Measurements from ENCODE around the gene RAMP3. TPM values are rescaled to one million over a fixed set of nuclear protein-coding genes. Genes with fewer than 3 reads are reported as not detected.

Gene RAMP3
- total RNA-seq, 1 experiment from 2014 or later = not detected

DNA sequence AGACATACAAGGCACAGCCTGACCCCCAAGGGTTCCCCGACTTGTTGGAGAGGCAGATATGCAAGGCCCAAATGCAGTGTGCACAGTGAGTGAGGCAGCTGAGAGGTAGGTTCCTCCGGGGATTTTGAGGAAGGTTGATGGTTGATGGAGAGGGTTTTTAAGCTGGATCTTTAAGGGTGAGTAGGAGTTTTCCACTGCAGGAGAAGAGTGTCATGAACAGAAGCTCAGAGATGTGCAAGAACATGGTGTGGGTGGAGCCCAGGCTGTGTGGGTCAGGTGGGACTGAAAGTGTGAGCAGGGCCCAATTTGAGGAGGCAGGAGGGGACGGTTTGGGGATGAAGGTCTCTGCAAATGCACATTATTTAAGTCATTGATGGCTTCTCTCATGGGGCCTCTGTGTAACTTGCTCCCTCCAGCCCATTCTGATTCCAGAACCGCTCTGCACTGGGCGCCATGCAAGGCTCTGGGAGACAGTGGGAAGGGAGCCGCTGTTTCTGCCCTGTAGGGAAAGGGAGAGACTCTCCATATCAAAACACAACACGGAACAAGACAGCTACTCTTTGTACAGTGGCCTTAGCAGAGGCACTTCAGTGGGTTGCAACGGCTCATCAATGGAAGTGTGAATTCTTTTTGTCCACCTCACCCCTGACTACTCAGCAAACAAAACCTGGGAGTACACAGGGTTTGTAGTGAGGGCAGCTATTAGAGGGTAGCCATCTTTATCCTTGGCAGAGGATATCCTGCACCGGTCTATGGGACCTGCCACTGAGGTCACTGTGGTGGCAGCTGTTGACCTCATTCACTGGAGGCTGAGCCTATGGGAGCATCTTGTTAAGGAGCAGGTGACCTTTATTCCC is 29.7 kb downstream of the RAMP3 start:
- Histone ChIP-seq H3K27me3 (ENCODE audit: low read length) (peaks cover 16% of the 10 kb centered on the region), H3F3A (ENCODE audit: low read length, unreplicated experiment) (no peaks in the 10 kb centered on the region), H3K4me1 (ENCODE audit: insufficient read depth, low read length) (no peaks in the 10 kb centered on the region), H3K4me3 (ENCODE audit: low read length) (no peak overlapping the region), H3K4me2 (ENCODE audit: low read length) (no peak overlapping the region), H3K9me2 (replicated peaks; ENCODE audit: low read length) (no peaks in the 10 kb centered on the region), H3K36me3 (ENCODE audit: low read depth, low read length) (no peaks in the 10 kb centered on the region), H3K79me2 (ENCODE audit: low read length) (no peaks in the 10 kb centered on the region), H4K20me1 (ENCODE audit: low read length) (no peaks in the 10 kb centered on the region), H3K9me3 (ENCODE audit: low read length) (no peaks in the 10 kb centered on the region), H3K27ac (ENCODE audit: low read length) (no peak overlapping the region), H3K9ac (ENCODE audit: low read length) (no peak overlapping the region), H2AFZ (ENCODE audit: low read length) (no peak overlapping the region)
- TF ChIP-seq, protein P1, sequence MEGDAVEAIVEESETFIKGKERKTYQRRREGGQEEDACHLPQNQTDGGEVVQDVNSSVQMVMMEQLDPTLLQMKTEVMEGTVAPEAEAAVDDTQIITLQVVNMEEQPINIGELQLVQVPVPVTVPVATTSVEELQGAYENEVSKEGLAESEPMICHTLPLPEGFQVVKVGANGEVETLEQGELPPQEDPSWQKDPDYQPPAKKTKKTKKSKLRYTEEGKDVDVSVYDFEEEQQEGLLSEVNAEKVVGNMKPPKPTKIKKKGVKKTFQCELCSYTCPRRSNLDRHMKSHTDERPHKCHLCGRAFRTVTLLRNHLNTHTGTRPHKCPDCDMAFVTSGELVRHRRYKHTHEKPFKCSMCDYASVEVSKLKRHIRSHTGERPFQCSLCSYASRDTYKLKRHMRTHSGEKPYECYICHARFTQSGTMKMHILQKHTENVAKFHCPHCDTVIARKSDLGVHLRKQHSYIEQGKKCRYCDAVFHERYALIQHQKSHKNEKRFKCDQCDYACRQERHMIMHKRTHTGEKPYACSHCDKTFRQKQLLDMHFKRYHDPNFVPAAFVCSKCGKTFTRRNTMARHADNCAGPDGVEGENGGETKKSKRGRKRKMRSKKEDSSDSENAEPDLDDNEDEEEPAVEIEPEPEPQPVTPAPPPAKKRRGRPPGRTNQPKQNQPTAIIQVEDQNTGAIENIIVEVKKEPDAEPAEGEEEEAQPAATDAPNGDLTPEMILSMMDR (conservative IDR thresholded peaks at IDR 0.05; ENCODE audit: low read depth, low read length) = no peak
- TF ChIP-seq EZH2 (IDR thresholded peaks at IDR 0.05; ENCODE audit: low read length, unreplicated experiment) = no peak
- no peak for TF ChIP-seq EZH2phosphoT487 (IDR thresholded peaks at IDR 0.05; ENCODE audit: borderline replicate concordance, low read length)
- ChIA-PET POLR2A (ENCODE audit: unreplicated experiment) (no interaction called here), CTCF (no interaction called here)
- no peak for ATAC-seq
- no TSS peak for BruUV-seq (replicated peaks)
- intact Hi-C loops (cut with micrococcal nuclease) = no loop called here
- no peak for DNase-seq

DNA sequence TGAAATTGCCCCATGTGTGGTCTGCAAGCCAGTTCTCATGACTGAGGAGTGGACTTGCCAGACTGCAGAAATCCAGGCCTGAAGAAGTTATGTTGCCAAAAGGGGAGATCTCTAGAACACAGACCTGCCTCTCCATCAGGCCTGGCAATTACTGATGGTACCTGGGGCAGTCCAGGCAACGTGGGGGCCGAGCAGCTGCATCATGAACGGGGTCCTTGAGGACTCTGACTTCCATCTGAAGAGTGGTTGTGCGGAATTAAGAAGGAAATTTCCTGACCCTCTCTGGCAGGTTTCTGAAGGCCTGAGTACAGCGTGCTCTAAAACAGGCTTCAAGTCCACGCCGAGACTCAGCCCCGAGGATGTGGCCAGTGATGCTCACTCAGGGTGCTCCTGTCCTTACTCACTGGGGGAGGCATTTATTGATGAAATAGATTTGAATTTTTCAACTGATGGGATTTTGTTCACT is 30.4 kb downstream of the RAMP3 start:
- TF ChIP-seq, protein P1 (conservative IDR thresholded peaks at IDR 0.05; ENCODE audit: low read depth, low read length) = no peak
- no peak for TF ChIP-seq EZH2phosphoT487 (IDR thresholded peaks at IDR 0.05; ENCODE audit: borderline replicate concordance, low read length)
- no peak for TF ChIP-seq EZH2 (IDR thresholded peaks at IDR 0.05; ENCODE audit: low read length, unreplicated experiment)
- CTCF ChIA-PET = no interaction called here
- H3K79me2 ChIP-seq (ENCODE audit: low read length) = no peaks in the 10 kb centered on the region
- ATAC-seq = no peak
- no peak for DNase-seq
- no peaks in the 10 kb centered on the region for H3F3A ChIP-seq (ENCODE audit: low read length, unreplicated experiment)
- H3K27ac ChIP-seq (ENCODE audit: low read length) = no peak overlapping the region
- no peak overlapping the region for H2AFZ ChIP-seq (ENCODE audit: low read length)
- intact Hi-C loops (cut with micrococcal nuclease) = no loop called here
- no peak overlapping the region for H3K4me3 ChIP-seq (ENCODE audit: low read length)
- POLR2A ChIA-PET (ENCODE audit: unreplicated experiment) = no interaction called here
- H3K9ac ChIP-seq (ENCODE audit: low read length) = no peak overlapping the region
- no peaks in the 10 kb centered on the region for H3K36me3 ChIP-seq (ENCODE audit: low read depth, low read length)
- no peak overlapping the region for H3K4me2 ChIP-seq (ENCODE audit: low read length)
- no peaks in the 10 kb centered on the region for H3K9me2 ChIP-seq (replicated peaks; ENCODE audit: low read length)
- no peaks in the 10 kb centered on the region for H3K4me1 ChIP-seq (ENCODE audit: insufficient read depth, low read length)
- H3K27me3 ChIP-seq (ENCODE audit: low read length) = peaks cover 22% of the 10 kb centered on the region
- BruUV-seq (replicated peaks) = no TSS peak
- H4K20me1 ChIP-seq (ENCODE audit: low read length) = no peaks in the 10 kb centered on the region
- no peaks in the 10 kb centered on the region for H3K9me3 ChIP-seq (ENCODE audit: low read length)

DNA sequence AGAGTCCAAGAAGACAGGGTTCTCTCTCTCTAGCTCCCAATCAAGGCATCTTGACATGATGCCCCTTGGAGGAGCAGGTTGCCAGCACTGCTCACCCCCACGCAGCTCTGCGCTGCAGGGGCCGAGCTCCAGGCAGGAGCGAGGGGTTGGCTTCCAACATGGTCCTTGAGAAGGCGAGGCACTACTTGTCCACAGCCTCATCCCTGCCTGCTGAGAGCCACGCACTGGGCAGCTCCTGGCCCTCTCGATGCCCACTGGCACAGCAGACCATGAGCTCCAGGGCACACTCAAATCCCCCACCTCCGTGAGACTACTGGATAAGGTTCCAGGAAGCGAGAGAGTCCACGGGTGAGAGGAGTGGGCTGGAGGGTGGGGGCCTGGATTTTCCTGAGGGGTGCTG is 31.1 kb downstream of the RAMP3 start:
- ChIA-PET POLR2A (ENCODE audit: unreplicated experiment) (no interaction called here), CTCF (no interaction called here)
- no peak overlapping the region for H3K4me2 ChIP-seq (ENCODE audit: low read length)
- peaks cover 22% of the 10 kb centered on the region for H3K27me3 ChIP-seq (ENCODE audit: low read length)
- H3K9ac ChIP-seq (ENCODE audit: low read length) = no peak overlapping the region
- no peaks in the 10 kb centered on the region for H3K9me3 ChIP-seq (ENCODE audit: low read length)
- H3K9me2 ChIP-seq (replicated peaks; ENCODE audit: low read length) = no peaks in the 10 kb centered on the region
- H4K20me1 ChIP-seq (ENCODE audit: low read length) = no peaks in the 10 kb centered on the region
- no peaks in the 10 kb centered on the region for H3K36me3 ChIP-seq (ENCODE audit: low read depth, low read length)
- H3K27ac ChIP-seq (ENCODE audit: low read length) = no peak overlapping the region
- DNase-seq (no peak), ATAC-seq (no peak)
- BruUV-seq (replicated peaks) = no TSS peak
- intact Hi-C loops (cut with micrococcal nuclease) = no loop called here
- no peaks in the 10 kb centered on the region for H3K79me2 ChIP-seq (ENCODE audit: low read length)
- no peak overlapping the region for H3K4me3 ChIP-seq (ENCODE audit: low read length)
- no peaks in the 10 kb centered on the region for H3F3A ChIP-seq (ENCODE audit: low read length, unreplicated experiment)
- H3K4me1 ChIP-seq (ENCODE audit: insufficient read depth, low read length) = no peaks in the 10 kb centered on the region
- TF ChIP-seq EZH2phosphoT487 (IDR thresholded peaks at IDR 0.05; ENCODE audit: borderline replicate concordance, low read length) = no peak
- TF ChIP-seq, protein P1 (conservative IDR thresholded peaks at IDR 0.05; ENCODE audit: low read depth, low read length) = no peak
- TF ChIP-seq EZH2 (IDR thresholded peaks at IDR 0.05; ENCODE audit: low read length, unreplicated experiment) = no peak
- no peak overlapping the region for H2AFZ ChIP-seq (ENCODE audit: low read length)
